Uterus (tissue), 2 donors: ENCODE data around the gene KISS1R.

Experiments used
- CTCF ChIP-seq, 4 experiments: fragments of 200-600 bp in 2 of 4; fragments of 450-650 bp in 2 of 4; sonication (generic) in 2 of 4; IDR thresholded peaks; one replicate each; pipeline ENCODE4 v1.5.1; 2016 to 2019; ENCODE audit warnings: antibody characterized with exemption in 4 of 4, mild to moderate bottlenecking in 2 of 4, moderate library complexity in 1 of 4
- POLR2A ChIP-seq, 2 donors: fragments of 450-650 bp; IDR thresholded peaks; one replicate each; pipeline ENCODE4 v1.6.1; 2016; ENCODE audit warnings: antibody characterized with exemption in 2 of 2, mild to moderate bottlenecking in 1 of 2, moderate library complexity in 1 of 2

GRCh38 chr19:896999-897398 is 20.1 kb upstream of the KISS1R start:
- no peak for TF ChIP-seq CTCF (IDR thresholded peaks at IDR 0.05)
- TF ChIP-seq POLR2A (IDR thresholded peaks at IDR 0.05), result no peak
